Effector memory CD8-positive, alpha-beta T cell (primary cell): ENCODE data around the gene AGPAT1.
"Not testable (repeated sequence)": the region's sequence is repeated elsewhere in the genome, so short reads cannot be mapped to it uniquely, and the experiment has no call there.

Experiments used
- ATAC-seq: fragments of 150-1000 bp; cut with Tn5 transposase; replicated peaks from 2 replicates; pipeline ENCODE4 v1.10.0; 2021; ENCODE audit warnings: mild to moderate bottlenecking, moderate library complexity
- DNase-seq, 3 experiments: peaks; one replicate each; pipeline ENCODE4 v3.0.0; 2021
- H3K27ac Mint-ChIP-seq, 2 donors: one replicate each; pipeline ENCODE4 v1.8.0; 2022; ENCODE audit warnings: mild to moderate bottlenecking in 2 of 2, mixed read lengths in 2 of 2, moderate library complexity in 2 of 2
- H3K27me3 Mint-ChIP-seq, 2 donors: one replicate each; pipeline ENCODE4 v1.8.0; 2022; ENCODE audit warnings: mixed read lengths in 2 of 2
- H3K36me3 Mint-ChIP-seq: one replicate; pipeline ENCODE4 v1.8.0; 2022; ENCODE audit warnings: mild to moderate bottlenecking, moderate library complexity, mixed read lengths; ENCODE audit not compliant: insufficient read depth
- H3K4me1 Mint-ChIP-seq, 2 donors: one replicate each; pipeline ENCODE4 v1.8.0; 2022; ENCODE audit warnings: low read depth in 2 of 2, mixed read lengths in 2 of 2
- H3K4me3 Mint-ChIP-seq, 2 donors: one replicate each; pipeline ENCODE4 v1.8.0; 2022; ENCODE audit warnings: mild to moderate bottlenecking in 2 of 2, mixed read lengths in 2 of 2, moderate library complexity in 2 of 2
- H3K9me3 Mint-ChIP-seq, 2 donors: one replicate each; pipeline ENCODE4 v1.8.0; 2022; ENCODE audit warnings: mixed read lengths in 2 of 2

The AGPAT1 gene

GRCh38 chr6:32149932-32150870 lies 25.7 kb downstream of the AGPAT1 start:
- Mint-ChIP-seq H3K36me3 (peaks cover 19% of the 10 kb centered on the region), H3K27me3 (peaks cover 42 to 62% of the 10 kb centered on the region in 2 donors), H3K27ac (no peak overlapping the region), H3K4me1 (peaks cover 42 to 51% of the 10 kb centered on the region in 2 donors), H3K9me3 (no peaks in the 10 kb centered on the region), H3K4me3 (peak overlapping the region; percentile 3 to 23)
- ATAC-seq (no peak), DNase-seq (no peak)

- peaks cover 42 to 62% of the 10 kb centered on the region in 2 donors for H3K27me3 Mint-ChIP-seq
- DNase-seq = no peak
- no peaks in the 10 kb centered on the region for H3K9me3 Mint-ChIP-seq
- peaks cover 19% of the 10 kb centered on the region for H3K36me3 Mint-ChIP-seq
- ATAC-seq = peak; percentile 6
- peaks cover 33 to 42% of the 10 kb centered on the region in 2 donors for H3K4me1 Mint-ChIP-seq
- peak overlapping the region; percentile 81 to 82 for H3K4me3 Mint-ChIP-seq
- H3K27ac Mint-ChIP-seq = no peak overlapping the region
Measured at GRCh38 chr6:32149092-32149755, 26.7 kb downstream of the AGPAT1 start.

DNA sequence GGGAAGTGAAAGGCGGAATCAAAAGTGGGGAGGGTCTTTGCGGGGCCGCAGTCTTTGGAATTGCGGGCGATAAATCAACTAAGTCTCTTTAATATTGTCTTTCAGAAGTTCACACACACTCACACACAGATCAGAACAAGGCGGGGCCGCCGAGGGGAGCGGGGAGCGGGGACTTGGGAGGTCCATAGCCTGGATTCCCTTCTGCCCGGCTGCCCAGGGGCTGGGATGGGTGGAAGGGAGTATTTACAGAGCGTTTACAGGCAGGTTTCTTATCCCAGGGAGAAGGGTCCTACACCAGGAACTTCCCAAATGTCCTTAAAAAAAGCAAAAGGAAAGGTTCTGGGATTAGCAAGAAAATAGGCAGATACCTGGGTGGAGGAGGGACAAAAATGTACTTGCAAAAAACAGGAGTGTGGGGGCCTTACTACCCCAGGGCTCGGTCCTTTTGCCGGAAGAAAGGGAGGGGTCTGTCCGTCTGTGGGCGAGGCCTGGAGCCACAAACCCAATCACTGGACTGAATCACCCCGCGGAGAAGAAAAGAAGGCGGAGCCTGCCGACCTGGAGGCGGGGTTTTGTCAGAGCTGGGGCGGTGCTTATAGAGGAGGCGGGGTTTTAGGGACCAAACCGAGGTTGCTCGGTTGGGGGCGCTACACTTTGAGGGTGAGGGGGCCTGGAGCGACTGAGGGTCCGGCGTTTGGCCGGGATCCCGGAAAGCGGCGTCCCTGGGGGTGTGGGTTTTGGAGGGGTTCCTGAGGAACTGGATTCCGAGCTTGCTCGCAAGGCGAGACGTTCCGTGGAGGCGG lies 27.4 kb downstream of the AGPAT1 start:
- no peaks in the 10 kb centered on the region for H3K9me3 Mint-ChIP-seq
- H3K27me3 Mint-ChIP-seq = peaks cover 42 to 62% of the 10 kb centered on the region in 2 donors
- ATAC-seq = peak; percentile 72
- no peak overlapping the region for H3K27ac Mint-ChIP-seq
- H3K36me3 Mint-ChIP-seq = peaks cover 14% of the 10 kb centered on the region
- H3K4me1 Mint-ChIP-seq = peaks cover 27 to 36% of the 10 kb centered on the region in 2 donors
- peak; percentile 55 to 60 (median 58) for DNase-seq
- peak overlapping the region; percentile 81 to 82 for H3K4me3 Mint-ChIP-seq

GRCh38 chr6:32147401-32148132 lies 28.3 kb downstream of the AGPAT1 start:
- Mint-ChIP-seq H3K4me3 (no peak overlapping the region), H3K36me3 (peaks cover 7% of the 10 kb centered on the region), H3K9me3 (no peaks in the 10 kb centered on the region), H3K27me3 (peaks cover 42 to 62% of the 10 kb centered on the region in 2 donors), H3K4me1 (peaks cover 27 to 29% of the 10 kb centered on the region in 2 donors), H3K27ac (peak overlapping the region in 1 of 2 donors; percentile 76)
- peak; percentile 32 for ATAC-seq
- DNase-seq = no peak

DNA sequence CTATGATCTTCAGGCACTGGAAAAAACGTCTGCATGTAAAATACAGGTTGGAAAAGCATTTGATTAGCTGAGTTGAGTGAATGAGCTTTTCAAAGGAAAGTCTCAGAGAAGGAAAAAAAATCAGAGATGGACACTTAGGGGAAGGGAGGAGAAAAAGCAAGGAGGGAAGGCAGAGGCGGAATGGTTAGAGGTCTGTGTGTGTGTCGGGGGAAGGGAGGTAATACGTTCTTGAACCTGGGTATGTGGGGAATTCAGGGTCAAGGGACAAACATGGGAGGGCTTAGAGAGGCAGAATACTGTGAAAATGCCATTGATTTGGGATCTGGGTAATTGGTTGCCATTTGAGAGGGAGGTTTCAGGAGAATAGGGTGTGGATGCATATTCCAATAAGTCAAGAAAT lies 29.2 kb downstream of the AGPAT1 start:
- Mint-ChIP-seq H3K27ac (no peak overlapping the region), H3K4me1 (peaks cover 26 to 29% of the 10 kb centered on the region in 2 donors), H3K4me3 (peak overlapping the region in 1 of 2 donors; percentile 3), H3K9me3 (no peaks in the 10 kb centered on the region), H3K27me3 (peaks cover 49 to 65% of the 10 kb centered on the region in 2 donors), H3K36me3 (peaks cover 7% of the 10 kb centered on the region)
- DNase-seq (no peak), ATAC-seq (no peak)

DNA sequence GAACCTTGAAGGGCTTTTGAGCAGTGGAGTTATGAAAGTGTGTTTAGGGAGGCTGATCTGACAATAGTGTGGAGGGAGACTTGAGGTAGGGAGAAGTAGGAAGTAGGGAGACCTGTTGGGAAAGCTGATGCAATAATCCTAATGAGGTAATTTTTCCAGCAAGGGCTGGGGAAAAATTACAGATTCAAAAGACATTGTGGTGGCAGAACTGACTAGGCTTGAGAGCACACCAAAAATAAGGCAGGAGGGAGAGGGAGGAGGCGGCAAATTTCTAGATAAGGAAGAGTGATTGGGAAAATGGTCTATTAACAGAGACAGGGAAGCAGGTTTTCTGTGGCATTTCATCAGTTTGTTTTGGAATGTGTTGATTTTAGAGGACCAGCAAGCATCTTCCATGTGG lies 29.6 kb downstream of the AGPAT1 start:
- Mint-ChIP-seq H3K36me3 (peaks cover 7% of the 10 kb centered on the region), H3K4me1 (peaks cover 22 to 28% of the 10 kb centered on the region in 2 donors), H3K27ac (no peak overlapping the region), H3K9me3 (no peaks in the 10 kb centered on the region), H3K27me3 (peaks cover 50 to 65% of the 10 kb centered on the region in 2 donors), H3K4me3 (no peak overlapping the region)
- no peak for ATAC-seq
- no peak for DNase-seq

DNA sequence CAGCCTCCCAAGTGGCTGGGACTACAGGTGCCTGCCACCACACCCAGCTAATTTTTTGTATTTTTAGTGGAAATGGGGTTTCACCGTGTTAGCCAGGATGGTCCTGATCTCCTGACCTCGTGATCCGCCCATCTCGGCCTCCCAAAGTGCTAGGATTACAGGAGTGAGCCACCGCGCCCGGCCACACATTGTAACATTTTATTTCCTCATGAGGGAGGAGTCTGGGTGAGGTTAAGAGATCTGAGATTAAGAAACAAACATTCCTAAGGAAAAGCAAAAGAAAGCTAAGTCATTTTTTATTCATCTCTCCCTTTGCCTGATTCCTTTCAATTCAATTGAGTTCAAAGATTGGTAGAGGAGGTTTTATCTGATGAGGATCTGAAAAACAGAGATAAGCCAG lies 31.6 kb downstream of the AGPAT1 start:
- DNase-seq, H3K4me3 Mint-ChIP-seq, H3K9me3 Mint-ChIP-seq, H3K27ac Mint-ChIP-seq, ATAC-seq, H3K36me3 Mint-ChIP-seq: not testable (repeated sequence)
- Mint-ChIP-seq H3K4me1 (peaks cover 18 to 19% of the 10 kb centered on the region in 2 donors), H3K27me3 (peaks cover 38 to 54% of the 10 kb centered on the region in 2 donors)

GRCh38 chr6:32140420-32141046 lies 35.4 kb downstream of the AGPAT1 start:
- H3K4me1 Mint-ChIP-seq = no peaks in the 10 kb centered on the region
- H3K27ac Mint-ChIP-seq = no peak overlapping the region
- no peaks in the 10 kb centered on the region for H3K36me3 Mint-ChIP-seq
- ATAC-seq (no peak), DNase-seq (no peak)
- no peak overlapping the region for H3K4me3 Mint-ChIP-seq
- H3K9me3 Mint-ChIP-seq = no peaks in the 10 kb centered on the region
- peaks cover 14 to 23% of the 10 kb centered on the region in 2 donors for H3K27me3 Mint-ChIP-seq

DNA sequence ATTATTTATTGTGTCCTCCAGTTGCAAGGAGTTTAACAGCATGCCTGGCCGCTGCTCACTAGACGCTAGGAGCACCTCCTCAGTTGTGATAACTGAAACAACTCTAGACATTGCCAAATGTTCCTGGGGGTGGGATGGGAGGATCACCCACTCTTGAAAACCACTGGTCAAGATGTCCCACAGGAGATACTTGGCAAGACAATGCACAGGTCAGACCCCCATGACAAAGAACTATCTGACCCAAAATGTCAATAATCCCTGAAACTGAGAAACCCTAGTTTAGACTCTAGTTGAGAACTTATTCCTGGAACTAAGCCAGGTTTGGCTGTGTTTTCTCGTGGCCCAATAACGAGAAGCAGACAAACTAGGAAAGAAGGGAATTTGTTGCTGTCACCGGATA lies 36.3 kb downstream of the AGPAT1 start:
- no peak for DNase-seq
- H3K27me3 Mint-ChIP-seq = peaks cover 14 to 23% of the 10 kb centered on the region in 2 donors
- no peak overlapping the region for H3K27ac Mint-ChIP-seq
- H3K4me3 Mint-ChIP-seq = no peak overlapping the region
- H3K9me3 Mint-ChIP-seq = no peaks in the 10 kb centered on the region
- no peaks in the 10 kb centered on the region for H3K4me1 Mint-ChIP-seq
- ATAC-seq = no peak
- H3K36me3 Mint-ChIP-seq = no peaks in the 10 kb centered on the region

GRCh38 chr6:32137454-32137853 lies 38.4 kb downstream of the AGPAT1 start:
- Mint-ChIP-seq H3K4me3 (no peak overlapping the region), H3K27me3 (peaks cover 19 to 22% of the 10 kb centered on the region in 2 donors), H3K27ac (no peak overlapping the region), H3K9me3 (no peaks in the 10 kb centered on the region), H3K4me1 (no peaks in the 10 kb centered on the region), H3K36me3 (no peaks in the 10 kb centered on the region)
- DNase-seq = no peak
- ATAC-seq = no peak

DNA sequence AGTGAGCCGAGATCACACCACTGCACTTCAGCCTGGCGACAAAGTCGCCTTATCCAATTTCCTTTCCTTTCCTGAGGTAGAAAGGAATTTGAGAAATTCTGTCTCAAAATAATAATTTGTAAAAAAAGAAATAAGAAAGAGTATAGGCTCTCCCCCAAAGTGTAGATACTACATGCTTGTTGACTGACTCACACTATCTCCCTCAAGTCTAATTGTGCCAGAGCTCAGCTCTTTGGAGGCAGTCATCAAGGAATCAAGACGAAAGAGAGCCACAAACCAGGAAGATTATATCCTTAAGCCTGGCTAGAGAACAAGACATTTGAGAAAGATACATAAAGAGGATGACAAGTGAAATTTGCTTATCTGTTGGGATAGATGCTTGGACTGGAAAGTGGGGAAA lies 42.1 kb downstream of the AGPAT1 start:
- Mint-ChIP-seq H3K27ac (no peak overlapping the region), H3K4me3 (no peak overlapping the region), H3K36me3 (peaks cover 7% of the 10 kb centered on the region), H3K4me1 (peaks cover 6 to 8% of the 10 kb centered on the region in 2 donors), H3K27me3 (peaks cover 0 to 6% of the 10 kb centered on the region in 2 donors), H3K9me3 (no peaks in the 10 kb centered on the region)
- DNase-seq = no peak
- ATAC-seq = no peak

DNA sequence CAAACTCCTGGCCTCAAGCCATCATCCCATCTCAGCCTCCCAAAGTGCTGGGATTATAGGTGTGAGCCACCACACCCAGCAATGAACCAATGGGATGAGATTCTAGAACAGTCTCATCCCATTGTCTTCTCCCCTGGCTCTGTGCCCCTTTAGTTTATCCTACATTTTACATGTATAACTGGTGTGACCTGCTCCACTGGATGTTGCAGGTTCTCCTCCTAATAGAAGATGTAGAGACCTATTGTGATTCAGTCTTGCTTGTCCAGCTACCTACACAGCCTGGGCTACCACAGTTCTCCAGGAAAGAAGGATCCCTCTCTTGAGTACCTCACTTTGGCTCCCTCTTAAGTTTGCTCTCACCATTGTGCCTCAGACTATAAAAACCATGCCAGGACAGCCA lies 43.8 kb downstream of the AGPAT1 start:
- Mint-ChIP-seq H3K9me3 (no peaks in the 10 kb centered on the region), H3K27ac (no peak overlapping the region), H3K4me3 (no peak overlapping the region), H3K4me1 (peaks cover 20 to 22% of the 10 kb centered on the region in 2 donors), H3K27me3 (peaks cover 0 to 6% of the 10 kb centered on the region in 2 donors), H3K36me3 (peaks cover 21% of the 10 kb centered on the region)
- no peak for ATAC-seq
- DNase-seq = no peak
